Measurements from ENCODE around the gene NDST1. TPM values are rescaled to one million over a fixed set of nuclear protein-coding genes. Genes with fewer than 3 reads are reported as not detected.
"Not testable (repeated sequence)": the region's sequence is repeated elsewhere in the genome, so short reads cannot be mapped to it uniquely, and the experiment has no call there.

NDST1 gene
- total RNA-seq, 1 donor from 2014 or later: 28.6 TPM

GRCh38 chr5:150508828-150509227, 897 bp downstream of the NDST1 start:
- DNase-seq: no peak

GRCh38 chr5:150509992-150510391, 2.1 kb downstream of the NDST1 start:
- DNase-seq: no peak

GRCh38 chr5:150510460-150511263, 2.7 kb downstream of the NDST1 start:
- peak; percentile 45 for DNase-seq

DNA sequence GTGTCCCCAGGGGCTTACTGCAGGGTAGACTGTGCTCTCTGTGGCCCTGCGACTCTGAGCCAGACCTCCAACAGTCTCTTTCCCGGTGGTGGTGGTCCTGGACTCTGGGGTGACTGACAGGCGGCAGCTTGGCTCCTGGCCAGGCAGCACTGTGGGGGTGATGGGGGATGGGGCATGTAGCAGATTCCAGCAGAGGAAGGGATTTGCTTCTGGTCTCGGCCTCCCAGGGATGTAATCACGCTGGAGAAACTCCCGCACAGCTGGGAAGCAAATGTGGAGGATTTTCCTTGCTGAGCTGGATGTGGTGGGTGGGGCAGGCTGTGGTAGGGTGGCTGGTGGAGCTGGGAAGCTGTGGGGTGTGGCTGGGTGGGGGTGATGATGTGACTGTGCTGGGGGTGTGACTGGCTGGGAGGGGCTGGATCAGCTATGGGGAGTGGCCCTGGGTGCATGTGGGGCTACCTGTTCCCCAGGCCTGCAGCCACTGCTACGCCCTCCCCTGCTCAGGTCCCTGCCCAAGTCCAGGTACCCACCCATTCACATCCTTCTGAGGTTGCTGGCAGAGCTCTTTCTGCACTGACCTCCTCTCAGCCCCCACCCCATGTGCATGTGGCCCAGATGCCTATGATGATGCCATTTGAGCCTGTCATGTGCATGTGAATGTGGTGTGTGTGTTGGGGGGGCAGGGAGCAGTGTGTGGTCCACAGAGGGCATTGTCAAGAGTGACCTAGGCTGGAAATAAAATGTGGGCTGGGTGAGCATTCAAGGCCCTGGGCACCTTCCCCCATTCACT, 3.8 kb downstream of the NDST1 start:
- peak; percentile 88 for DNase-seq

DNA sequence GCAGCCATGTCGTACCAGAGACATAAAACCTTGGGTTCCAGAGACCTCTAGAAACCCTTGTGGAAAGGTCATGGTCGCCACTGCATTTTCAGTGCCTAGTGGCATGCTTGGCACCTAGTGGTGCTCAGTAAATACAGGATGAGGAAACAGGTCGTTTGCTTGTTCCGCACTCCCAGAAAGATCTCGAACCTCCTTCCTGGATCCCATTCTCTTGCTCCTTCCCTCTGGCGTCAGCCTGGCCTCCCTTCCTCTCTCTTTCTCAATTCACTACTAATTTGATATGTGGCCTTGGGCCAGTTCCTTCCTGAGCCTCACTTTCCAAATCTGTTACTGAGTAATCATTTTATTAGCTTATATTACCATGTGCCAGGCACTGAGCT, 4.4 kb downstream of the NDST1 start:
- no peak for DNase-seq

GRCh38 chr5:150513375-150514309, 5.7 kb downstream of the NDST1 start:
- DNase-seq: no peak

GRCh38 chr5:150514708-150515211, 6.8 kb downstream of the NDST1 start:
- DNase-seq: no peak

- no peak for DNase-seq
These were observed 7.5 kb downstream of the NDST1 start for GRCh38 chr5:150515446-150515845.

GRCh38 chr5:150516011-150516410, 8.1 kb downstream of the NDST1 start:
- peak; percentile 14 for DNase-seq

DNA sequence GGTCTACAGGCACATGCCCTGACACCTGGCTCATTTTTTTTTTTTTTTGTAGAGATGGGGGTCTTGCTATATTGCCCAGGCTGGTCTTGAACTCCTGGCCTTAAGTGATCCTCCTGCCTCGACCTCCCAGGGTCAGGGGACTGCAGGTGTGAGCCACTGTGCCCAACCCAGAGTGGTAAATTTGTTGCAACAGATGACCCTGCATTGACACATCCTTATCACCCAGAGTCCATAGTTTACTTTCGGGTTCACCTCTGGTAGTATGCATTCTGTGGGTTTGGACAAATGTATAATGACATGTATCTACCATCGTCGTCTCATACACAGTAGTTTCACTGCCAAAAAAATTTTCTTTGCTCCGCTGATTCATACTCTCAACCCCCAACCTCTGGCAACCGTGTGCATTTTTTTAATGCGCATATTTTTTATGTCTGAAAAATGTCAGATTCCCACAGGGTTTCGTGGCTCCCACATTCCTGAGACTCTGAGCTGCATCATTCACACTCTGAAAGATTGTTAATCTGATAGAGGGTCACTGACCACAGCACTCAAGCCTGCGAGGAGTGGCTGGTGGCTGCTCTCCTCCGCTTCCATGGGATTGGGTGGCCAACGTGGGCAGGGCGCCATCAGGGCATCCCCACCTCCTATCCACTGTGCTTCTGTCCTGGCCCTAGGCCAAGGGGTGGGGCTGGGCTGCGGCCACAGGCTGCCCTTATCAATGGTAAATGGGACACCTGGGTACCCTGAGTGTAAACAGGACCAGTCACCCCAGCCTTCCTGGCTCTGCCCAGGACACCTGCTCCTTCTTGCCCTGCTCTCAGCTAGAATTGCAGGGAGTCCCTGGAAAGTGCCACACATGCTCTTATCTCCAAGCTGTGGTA, 9.6 kb downstream of the NDST1 start:
- peak; percentile 29 for DNase-seq

DNA sequence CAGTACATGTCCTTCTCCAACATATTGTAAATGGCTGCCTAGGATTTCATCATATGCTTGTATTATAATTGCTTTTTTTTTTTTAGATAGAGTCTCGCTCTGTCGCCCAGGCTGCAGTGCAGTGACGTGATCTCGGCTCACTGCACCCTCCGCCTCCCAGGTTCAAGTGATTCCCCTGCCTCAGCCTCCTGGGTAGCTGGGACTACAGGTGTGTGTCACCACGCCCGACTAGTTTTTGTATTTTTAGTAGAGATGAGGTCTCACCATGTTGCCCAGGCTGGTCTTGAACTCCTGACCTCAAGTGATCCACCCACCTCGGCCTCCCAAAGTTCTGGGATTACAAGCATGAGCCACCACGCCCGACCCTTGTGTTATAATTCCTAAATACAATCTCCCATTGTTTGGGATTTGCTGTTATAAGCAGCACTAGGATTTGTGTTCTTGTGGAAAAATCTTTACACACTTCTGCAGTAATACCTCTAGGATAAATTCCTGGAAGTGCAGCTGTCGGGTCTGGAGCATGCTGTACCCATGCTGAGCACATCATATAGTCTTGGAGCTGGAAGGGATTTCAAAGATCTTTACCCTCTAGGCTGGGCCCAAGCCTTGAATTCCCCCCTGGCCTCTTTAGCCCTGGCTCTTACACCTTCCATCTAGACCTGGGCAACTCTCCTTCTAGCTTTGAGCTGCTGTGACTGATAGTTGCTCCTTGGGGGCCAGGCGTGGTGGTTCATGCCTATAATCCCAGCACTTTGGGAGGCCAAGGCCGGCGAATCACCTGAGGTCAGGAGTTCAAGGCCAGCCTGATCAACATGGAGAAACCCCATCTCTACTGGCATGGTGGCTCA, 11.0 kb downstream of the NDST1 start:
- DNase-seq: not testable (repeated sequence)

DNA sequence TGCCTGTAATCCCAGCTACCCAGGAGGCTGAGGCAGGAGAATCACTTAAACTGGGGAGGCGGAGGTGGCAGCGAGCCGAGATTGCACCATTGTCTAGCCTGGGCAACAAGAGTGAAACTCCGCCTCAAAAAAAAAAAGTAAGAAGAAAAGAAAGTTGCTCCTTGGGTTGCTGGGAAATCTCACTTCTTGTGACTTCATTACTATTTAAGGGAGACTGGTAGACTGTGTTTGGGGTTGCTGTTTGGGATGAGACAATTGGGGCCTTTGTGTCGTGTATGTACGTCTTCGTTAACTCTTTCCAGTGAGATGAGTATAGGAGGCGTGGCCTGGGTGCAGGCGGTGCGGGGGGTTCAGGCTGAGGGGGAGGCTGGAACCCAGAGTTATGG, 11.6 kb downstream of the NDST1 start:
- no peak for DNase-seq

DNA sequence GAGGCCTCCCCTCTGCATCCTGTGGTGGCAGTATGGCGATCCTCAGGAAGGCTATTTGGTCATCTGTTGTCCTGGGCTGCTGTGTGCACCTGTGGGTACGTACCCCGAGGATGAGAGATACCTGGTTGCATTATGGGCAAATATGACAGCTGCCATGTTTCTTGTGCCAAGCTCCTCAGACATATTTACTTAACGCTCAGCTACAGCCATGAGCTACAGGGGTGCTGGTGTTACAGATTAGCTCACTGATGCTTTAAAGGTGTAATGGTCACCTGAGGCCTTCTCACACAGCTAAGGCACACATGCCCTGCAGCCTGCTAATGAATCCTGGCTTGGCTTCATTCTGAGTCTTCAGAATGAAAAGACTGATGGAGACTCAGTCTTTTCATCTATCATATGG, 12.0 kb downstream of the NDST1 start:
- no peak for DNase-seq

GRCh38 chr5:150520747-150521521, 13.0 kb downstream of the NDST1 start:
- DNase-seq: no peak

DNA sequence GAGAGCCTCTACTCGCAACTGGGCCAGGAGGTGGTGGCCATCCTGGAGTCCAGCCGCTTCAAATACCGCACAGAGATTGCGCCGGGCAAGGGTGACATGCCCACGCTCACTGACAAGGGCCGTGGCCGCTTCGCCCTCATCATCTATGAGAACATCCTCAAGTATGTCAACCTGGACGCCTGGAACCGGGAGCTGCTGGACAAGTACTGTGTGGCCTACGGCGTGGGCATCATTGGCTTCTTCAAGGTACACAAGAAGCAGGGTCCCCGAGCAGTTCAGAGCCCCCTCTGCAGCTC, 13.5 kb downstream of the NDST1 start:
- DNase-seq: no peak

DNA sequence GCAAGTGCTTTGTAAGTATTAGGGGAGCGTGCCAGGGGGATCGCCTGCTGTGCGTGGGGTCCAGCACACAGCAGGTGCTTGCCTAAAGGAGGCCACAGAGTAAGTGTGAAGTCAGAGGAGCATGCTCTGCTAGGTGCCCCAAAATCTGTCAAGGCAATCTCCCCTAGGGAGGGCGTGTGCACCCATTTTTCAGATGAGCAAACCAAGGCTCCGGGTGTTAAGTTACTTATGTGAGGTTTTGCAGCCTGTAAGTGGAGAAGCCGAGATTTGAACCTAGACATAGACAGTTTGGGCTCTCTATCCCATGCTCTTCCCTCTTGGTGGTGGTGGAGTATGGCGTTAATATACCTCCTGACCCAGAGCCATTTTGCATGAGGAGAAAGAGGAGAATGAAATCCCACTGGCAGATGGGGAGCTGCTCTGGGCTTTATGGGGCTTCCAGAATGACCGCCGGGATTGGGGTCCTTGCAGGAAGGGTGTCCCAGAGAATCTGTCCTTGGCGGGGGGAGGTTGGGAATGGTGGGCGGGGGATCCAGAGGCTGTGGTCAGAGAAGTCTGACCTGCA, 14.1 kb downstream of the NDST1 start:
- no peak for DNase-seq

- DNase-seq: no peak
These were observed 14.8 kb downstream of the NDST1 start for GRCh38 chr5:150522504-150523414.

Measured in skin of body (tissue), 2 donors.